A549 (cell line): ENCODE measurements around the gene SLC1A2.

Experiments
- CTCF ChIP-seq: fragments of >200 bp; sonication (Bioruptor Twin); formaldehyde crosslinking; IDR thresholded peaks from 3 replicates; pipeline ENCODE4 v1.5.1; 2016
- HES2 ChIP-seq: fragments of >200 bp; sonication (Bioruptor Twin); formaldehyde crosslinking; IDR thresholded peaks from 2 replicates; pipeline ENCODE4 v1.6.1; 2016
- MAFK ChIP-seq: fragments of 450-650 bp; IDR thresholded peaks from 2 replicates; pipeline ENCODE4 v1.6.1; 2014; ENCODE audit not compliant: partially characterized antibody
- POLR2A ChIP-seq: IDR thresholded peaks from 2 replicates; pipeline ENCODE4 v1.6.1; 2012; ENCODE audit warnings: mild to moderate bottlenecking, low read length

DNA sequence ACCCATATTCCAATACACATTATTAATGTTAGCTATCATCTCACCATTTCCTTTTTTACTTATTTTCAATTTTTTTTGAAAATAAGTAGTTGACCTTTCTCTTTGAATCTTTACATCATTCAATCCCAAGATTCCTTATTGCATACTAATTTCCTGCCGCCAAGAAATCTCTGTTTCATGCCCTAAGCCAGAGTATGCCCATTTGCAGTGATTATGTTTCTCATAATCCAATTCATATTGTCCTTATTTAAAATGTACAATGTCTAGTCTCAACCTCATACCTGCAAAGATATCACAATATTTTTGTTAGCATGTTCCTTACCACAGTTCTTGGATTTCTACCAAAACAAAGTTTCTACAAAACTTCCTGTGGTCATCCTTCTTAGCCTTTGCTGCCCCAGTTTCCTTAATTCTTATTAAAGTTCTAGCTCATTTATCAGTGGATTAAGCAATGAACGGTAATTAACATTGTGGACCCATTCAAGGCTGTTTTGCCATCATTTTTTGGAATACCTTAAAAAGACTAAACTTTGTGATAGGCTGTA, 205.1 kb downstream of the SLC1A2 start:
- no peak for TF ChIP-seq HES2
- TF ChIP-seq CTCF, result no peak
- no peak for TF ChIP-seq MAFK
- no peak for TF ChIP-seq POLR2A
